Endodermal cell (in vitro differentiated cells): ENCODE results near the gene IFT20. TPM values are rescaled to one million over a fixed set of nuclear protein-coding genes. Genes with fewer than 3 reads are reported as not detected.
A peak's percentile ranks its signal among the peaks of the same experiment; 100 is the strongest.

Experiments
- DNase-seq: peaks from one replicate; pipeline ENCODE4 v3.0.0-alpha.2; 2017
- H3K27ac ChIP-seq: 2 replicates; pipeline ENCODE4 v1.5.1; 2013; ENCODE audit warnings: mild to moderate bottlenecking, low read depth, low read length, moderate library complexity
- H3K27me3 ChIP-seq: 2 replicates; pipeline ENCODE4 v1.6.1; 2013; ENCODE audit warnings: mild to moderate bottlenecking, low read length, moderate library complexity; ENCODE audit not compliant: insufficient read depth, control insufficient read depth, poor library complexity, severe bottlenecking
- H3K36me3 ChIP-seq: 2 replicates; pipeline ENCODE4 v1.7.0; 2013; ENCODE audit warnings: mild to moderate bottlenecking, low read length, moderate library complexity; ENCODE audit not compliant: control insufficient read depth, insufficient read depth
- H3K4me1 ChIP-seq: one replicate; pipeline ENCODE4 v1.7.0; 2013; ENCODE audit warnings: low read length; ENCODE audit not compliant: control insufficient read depth, insufficient read depth
- H3K4me3 ChIP-seq: 2 replicates; pipeline ENCODE4 v1.5.1; 2013; ENCODE audit warnings: mild to moderate bottlenecking, low read length, moderate library complexity
- H3K9ac ChIP-seq: 2 replicates; pipeline ENCODE4 v1.6.1; 2013; ENCODE audit warnings: mild to moderate bottlenecking, low read length, moderate library complexity; ENCODE audit not compliant: poor library complexity, severe bottlenecking; ENCODE audit errors: extremely low read depth
- H3K9me3 ChIP-seq: 2 replicates; pipeline ENCODE4 v1.6.1; 2013; ENCODE audit warnings: mild to moderate bottlenecking, low read length, moderate library complexity; ENCODE audit not compliant: control insufficient read depth
- H3K27ac Mint-ChIP-seq: 2 replicates; pipeline ENCODE4 v1.8.0; 2020; ENCODE audit warnings: mixed read lengths
- H3K27me3 Mint-ChIP-seq: 2 replicates; pipeline ENCODE4 v1.8.0; 2021; ENCODE audit warnings: mild to moderate bottlenecking, mixed read lengths; ENCODE audit not compliant: insufficient read depth
- H3K36me3 Mint-ChIP-seq: 2 replicates; pipeline ENCODE4 v1.8.0; 2020; ENCODE audit warnings: low read depth, mixed read lengths
- H3K4me1 Mint-ChIP-seq: 2 replicates; pipeline ENCODE4 v1.8.0; 2020; ENCODE audit warnings: mixed read lengths
- H3K4me3 Mint-ChIP-seq: 2 replicates; pipeline ENCODE4 v1.8.0; 2020; ENCODE audit warnings: mild to moderate bottlenecking, moderate library complexity, mixed read lengths
- H3K9me3 Mint-ChIP-seq: 2 replicates; pipeline ENCODE4 v1.8.0; 2020; ENCODE audit warnings: mild to moderate bottlenecking, mixed read lengths
- WGBS, 2 experiments: methylation state at CpG; one replicate each; pipeline versions ENCODE4 v1.1.5 to v1.1.7; 2013; ENCODE audit warnings: missing lambda C conversion rate in 2 of 2, mixed read lengths in 1 of 2; ENCODE audit not compliant: insufficient coverage in 1 of 2, insufficient read length in 1 of 2; 5-methylcytosine and 5-hydroxymethylcytosine counted together
- total RNA-seq, 2 donors: library from RNA; stranded (reverse); fragmentation: NEBNext Ultra II Directional in 1 of 2; extraction: Animal tissue kit (Norgen Biotek cat#: 25700) in 1 of 2; gene quantifications; 2 replicates in 1 of 2; 3 replicates in 1 of 2; pipeline ENCODE4 v1.2.1, GENCODE V29; 2021
- TF ChIP-seq, protein P1 (sequence below): fragments of 200-600 bp; sonication (generic); conservative IDR thresholded peaks from 2 replicates; pipeline ENCODE4 v1.5.0; 2021; ENCODE audit warnings: antibody characterized with exemption, mild to moderate bottlenecking

IFT20 gene
- total RNA-seq, 2 donors from 2014 or later: 28.9 to 34.3 TPM

DNA sequence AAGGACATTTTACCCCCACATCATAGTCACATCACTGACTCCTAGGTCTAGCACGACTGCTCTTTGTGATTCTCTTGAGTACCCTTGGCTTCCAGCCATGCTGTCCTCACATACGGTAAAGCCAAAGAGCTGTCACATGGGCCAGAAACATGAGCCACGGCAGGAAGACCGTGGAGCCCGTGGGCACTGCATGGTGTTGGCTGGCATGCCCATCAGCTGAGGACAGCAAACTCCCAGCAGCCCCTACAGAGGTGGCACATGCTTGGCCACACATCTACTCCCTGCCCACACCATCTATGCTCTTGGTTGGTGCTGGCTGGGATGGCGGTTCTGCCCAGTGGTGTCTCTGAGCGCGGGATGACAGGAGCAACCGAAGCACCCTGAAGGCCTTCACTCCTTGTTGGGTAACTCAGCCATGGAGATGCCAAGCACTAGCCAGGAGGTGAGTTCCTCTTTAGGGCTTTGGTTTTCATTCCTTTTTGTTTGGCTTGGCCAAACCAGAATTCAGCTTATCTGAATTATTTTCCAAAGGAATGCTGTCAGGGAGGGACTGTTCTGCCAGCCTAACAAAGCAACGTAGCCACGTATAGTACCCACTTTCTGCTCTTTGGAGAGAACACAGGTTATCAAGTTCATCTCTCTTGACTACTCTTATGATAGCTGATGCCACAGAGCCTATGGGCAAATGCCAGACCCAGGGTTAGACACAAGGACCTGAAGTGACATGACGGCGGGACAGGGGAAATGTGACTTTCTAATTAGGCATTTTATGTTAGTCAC is 10.3 kb upstream of the IFT20 start:
- peak overlapping the region; percentile 25 for H3K9ac ChIP-seq
- no peaks in the 10 kb centered on the region for H3K9me3 ChIP-seq
- DNase-seq: no peak
- H3K4me3 ChIP-seq: no peak overlapping the region
- Mint-ChIP-seq H3K36me3 (peaks cover 79% of the 10 kb centered on the region), H3K4me3 (no peak overlapping the region), H3K27me3 (no peaks in the 10 kb centered on the region), H3K9me3 (no peaks in the 10 kb centered on the region), H3K27ac (peak overlapping the region; percentile 52), H3K4me1 (peaks cover 4% of the 10 kb centered on the region)
- peaks cover 96% of the 10 kb centered on the region for H3K36me3 ChIP-seq
- WGBS, 2 experiments: 95% methylated on average over 11 to 13 of the region's 13 CpGs
- H3K27ac ChIP-seq: peak overlapping the region; percentile 72
- H3K4me1 ChIP-seq: peaks cover 9% of the 10 kb centered on the region
- no peaks in the 10 kb centered on the region for H3K27me3 ChIP-seq
- TF ChIP-seq, protein P1, sequence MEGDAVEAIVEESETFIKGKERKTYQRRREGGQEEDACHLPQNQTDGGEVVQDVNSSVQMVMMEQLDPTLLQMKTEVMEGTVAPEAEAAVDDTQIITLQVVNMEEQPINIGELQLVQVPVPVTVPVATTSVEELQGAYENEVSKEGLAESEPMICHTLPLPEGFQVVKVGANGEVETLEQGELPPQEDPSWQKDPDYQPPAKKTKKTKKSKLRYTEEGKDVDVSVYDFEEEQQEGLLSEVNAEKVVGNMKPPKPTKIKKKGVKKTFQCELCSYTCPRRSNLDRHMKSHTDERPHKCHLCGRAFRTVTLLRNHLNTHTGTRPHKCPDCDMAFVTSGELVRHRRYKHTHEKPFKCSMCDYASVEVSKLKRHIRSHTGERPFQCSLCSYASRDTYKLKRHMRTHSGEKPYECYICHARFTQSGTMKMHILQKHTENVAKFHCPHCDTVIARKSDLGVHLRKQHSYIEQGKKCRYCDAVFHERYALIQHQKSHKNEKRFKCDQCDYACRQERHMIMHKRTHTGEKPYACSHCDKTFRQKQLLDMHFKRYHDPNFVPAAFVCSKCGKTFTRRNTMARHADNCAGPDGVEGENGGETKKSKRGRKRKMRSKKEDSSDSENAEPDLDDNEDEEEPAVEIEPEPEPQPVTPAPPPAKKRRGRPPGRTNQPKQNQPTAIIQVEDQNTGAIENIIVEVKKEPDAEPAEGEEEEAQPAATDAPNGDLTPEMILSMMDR: no peak

DNA sequence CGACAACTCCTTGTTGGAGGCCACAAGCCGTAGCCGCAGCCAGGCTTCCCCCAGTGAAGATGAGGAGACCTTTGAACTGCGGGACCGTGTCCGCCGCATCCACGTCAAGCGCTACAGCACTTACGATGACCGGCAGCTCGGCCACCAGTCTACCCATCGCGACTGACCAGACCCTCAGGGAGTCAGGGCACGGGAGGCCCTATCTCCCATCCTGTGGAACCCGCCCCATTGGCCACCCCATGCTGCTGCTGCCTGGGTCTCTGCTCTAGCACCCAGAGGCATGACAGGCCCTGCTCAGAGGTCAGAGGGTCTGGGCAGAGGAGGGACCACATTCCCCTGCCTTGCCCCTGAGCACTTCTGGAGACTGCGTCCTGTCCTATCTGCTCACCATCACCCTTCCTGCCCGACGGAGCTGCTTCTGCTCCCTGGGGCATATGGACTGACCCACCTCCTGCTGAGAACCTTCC is 9.2 kb upstream of the IFT20 start:
- TF ChIP-seq, protein P1: no peak
- Mint-ChIP-seq H3K27me3 (no peaks in the 10 kb centered on the region), H3K4me1 (peaks cover 1% of the 10 kb centered on the region), H3K27ac (no peak overlapping the region), H3K9me3 (no peaks in the 10 kb centered on the region), H3K36me3 (peaks cover 74% of the 10 kb centered on the region), H3K4me3 (no peak overlapping the region)
- peak; percentile 53 for DNase-seq
- no peaks in the 10 kb centered on the region for H3K27me3 ChIP-seq
- H3K4me3 ChIP-seq: no peak overlapping the region
- peaks cover 93% of the 10 kb centered on the region for H3K36me3 ChIP-seq
- H3K4me1 ChIP-seq: peaks cover 5% of the 10 kb centered on the region
- 94 to 95% methylated on average over 15 to 19 of the region's 19 CpGs for WGBS, 2 experiments
- no peak overlapping the region for H3K27ac ChIP-seq
- no peaks in the 10 kb centered on the region for H3K9me3 ChIP-seq
- H3K9ac ChIP-seq: no peak overlapping the region

DNA sequence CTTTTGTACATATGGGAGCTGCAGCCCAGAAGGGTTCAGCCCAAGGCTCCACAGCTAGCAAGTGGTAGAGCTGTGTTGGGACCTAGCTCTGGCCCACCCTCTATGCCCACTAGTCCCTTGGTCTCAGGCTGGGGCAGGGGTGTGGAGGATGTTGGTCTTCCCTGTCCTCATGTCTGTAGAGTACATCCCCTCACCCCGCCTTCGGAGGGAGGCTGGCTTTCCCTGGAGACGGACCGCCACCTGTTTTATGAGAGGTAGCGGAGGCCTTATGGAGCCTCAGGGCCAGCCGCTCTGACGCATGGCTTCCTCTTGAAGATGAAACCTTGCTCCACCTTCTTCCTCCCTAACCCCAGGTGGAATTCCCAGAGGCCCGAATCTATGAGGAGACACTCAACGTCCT is 8.7 kb upstream of the IFT20 start:
- Histone ChIP-seq H3K9me3 (no peaks in the 10 kb centered on the region), H3K4me1 (peaks cover 5% of the 10 kb centered on the region), H3K9ac (no peak overlapping the region), H3K27ac (no peak overlapping the region), H3K36me3 (peaks cover 93% of the 10 kb centered on the region), H3K27me3 (no peaks in the 10 kb centered on the region), H3K4me3 (no peak overlapping the region)
- Mint-ChIP-seq H3K4me3 (no peak overlapping the region), H3K9me3 (no peaks in the 10 kb centered on the region), H3K27ac (no peak overlapping the region), H3K4me1 (peaks cover 1% of the 10 kb centered on the region), H3K27me3 (no peaks in the 10 kb centered on the region), H3K36me3 (peaks cover 76% of the 10 kb centered on the region)
- TF ChIP-seq, protein P1: no peak
- WGBS, 2 experiments: 97 to 99% methylated on average over 7 to 9 of the region's 9 CpGs
- DNase-seq: no peak
